KOPT-K1 (cell line): ENCODE results near the gene ATP1A2.

Source experiments
- H3K27ac ChIP-seq: fragments of 200-600 bp; sonication (generic); 2 replicates; pipeline ENCODE4 v1.5.1; 2016; ENCODE audit warnings: antibody characterized with exemption, mild to moderate bottlenecking, low read depth, low read length; ENCODE audit not compliant: poor library complexity, severe bottlenecking
- H3K36me3 ChIP-seq: fragments of 200-600 bp; sonication (generic); 2 replicates; pipeline ENCODE4 v1.5.1; 2017; ENCODE audit warnings: antibody characterized with exemption, mild to moderate bottlenecking, low read length, moderate library complexity; ENCODE audit not compliant: insufficient read depth
- H3K9me3 ChIP-seq: fragments of 200-600 bp; sonication (generic); 2 replicates; pipeline ENCODE4 v1.5.1; 2017; ENCODE audit warnings: antibody characterized with exemption, low read length, mild to moderate bottlenecking; ENCODE audit not compliant: insufficient read depth, poor library complexity, severe bottlenecking

The ATP1A2 gene

DNA sequence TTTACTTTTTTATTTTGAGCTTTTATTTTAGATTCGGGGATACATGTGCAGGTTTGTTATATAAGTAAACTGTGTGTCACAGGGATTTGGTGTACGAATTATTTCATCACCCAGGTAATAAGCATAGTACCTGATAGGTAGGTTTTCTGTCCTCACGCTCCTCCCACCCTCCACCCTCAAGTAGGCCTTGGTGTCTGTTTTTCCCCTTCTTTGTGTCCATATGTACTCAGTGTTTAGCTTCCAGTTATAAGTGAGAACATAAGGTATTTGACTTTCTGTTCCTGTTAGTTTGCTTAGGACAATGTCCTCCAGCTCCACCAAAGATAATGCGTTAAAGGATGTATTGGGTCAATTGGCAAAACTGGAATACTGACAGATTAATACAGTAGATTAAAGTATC is 41.6 kb downstream of the ATP1A2 start:
- Histone ChIP-seq H3K36me3 (no peaks in the 10 kb centered on the region), H3K27ac (no peak overlapping the region), H3K9me3 (no peaks in the 10 kb centered on the region)

DNA sequence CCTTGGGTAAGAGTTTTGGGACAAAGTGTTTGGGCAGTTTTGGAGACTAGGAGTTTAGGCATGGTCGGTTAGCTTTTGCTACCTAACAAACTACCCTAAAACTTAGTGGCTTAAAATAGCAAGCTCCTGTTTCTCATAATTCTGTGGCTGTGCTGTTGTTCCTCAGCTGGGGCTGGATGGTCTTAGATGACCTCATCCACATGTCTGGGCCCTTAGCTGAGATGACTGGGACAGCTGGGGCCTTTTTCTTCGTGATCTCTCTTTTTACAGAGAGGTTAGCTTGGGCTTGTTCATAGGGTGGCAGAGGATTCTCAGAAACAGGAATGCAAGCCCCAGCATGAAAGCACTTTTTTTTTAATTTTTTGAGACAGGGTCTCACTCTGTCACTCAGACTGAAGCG is 42.5 kb downstream of the ATP1A2 start:
- H3K9me3 ChIP-seq: no peaks in the 10 kb centered on the region
- H3K27ac ChIP-seq: no peak overlapping the region
- no peaks in the 10 kb centered on the region for H3K36me3 ChIP-seq

DNA sequence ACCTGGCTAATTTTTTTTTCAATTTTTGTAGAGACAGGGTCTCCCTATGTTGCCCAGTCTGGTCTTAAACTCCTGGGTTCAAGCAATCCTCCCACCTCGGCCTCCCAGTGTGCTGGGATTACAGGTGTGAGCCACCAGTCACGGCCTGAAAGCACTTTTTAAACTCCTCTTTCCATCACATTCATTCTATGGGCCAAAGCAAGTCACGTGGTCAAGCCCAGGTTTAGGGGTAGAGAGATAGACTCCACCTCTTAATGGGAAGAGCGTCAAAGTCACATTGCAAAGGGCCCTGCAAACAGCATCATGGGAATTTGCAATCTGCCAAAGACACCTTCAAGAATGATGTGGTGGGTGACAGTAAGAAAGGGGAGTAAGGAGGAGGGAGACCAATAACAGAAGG is 43.0 kb downstream of the ATP1A2 start:
- Histone ChIP-seq H3K27ac (no peak overlapping the region), H3K9me3 (no peaks in the 10 kb centered on the region), H3K36me3 (no peaks in the 10 kb centered on the region)

DNA sequence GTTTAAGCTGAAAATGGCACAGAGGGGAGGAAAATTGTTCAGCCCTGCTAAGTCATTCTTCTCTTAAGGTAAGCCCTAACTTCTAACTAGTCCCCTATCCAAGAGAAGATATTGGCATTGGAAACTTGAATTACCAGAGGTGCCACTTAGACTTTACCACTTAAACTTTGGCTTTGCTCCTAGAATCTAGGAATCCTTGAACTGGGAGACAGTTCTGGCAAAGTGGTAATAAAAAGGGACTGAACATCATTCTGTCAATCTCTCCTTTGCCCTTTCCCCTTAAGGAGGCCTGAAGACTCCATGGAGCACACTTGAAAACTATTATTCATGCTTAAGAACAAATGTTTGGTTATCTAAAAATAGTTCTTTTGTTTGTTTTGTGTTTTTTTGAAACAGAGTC is 44.3 kb downstream of the ATP1A2 start:
- Histone ChIP-seq H3K9me3 (no peaks in the 10 kb centered on the region), H3K36me3 (no peaks in the 10 kb centered on the region)

DNA sequence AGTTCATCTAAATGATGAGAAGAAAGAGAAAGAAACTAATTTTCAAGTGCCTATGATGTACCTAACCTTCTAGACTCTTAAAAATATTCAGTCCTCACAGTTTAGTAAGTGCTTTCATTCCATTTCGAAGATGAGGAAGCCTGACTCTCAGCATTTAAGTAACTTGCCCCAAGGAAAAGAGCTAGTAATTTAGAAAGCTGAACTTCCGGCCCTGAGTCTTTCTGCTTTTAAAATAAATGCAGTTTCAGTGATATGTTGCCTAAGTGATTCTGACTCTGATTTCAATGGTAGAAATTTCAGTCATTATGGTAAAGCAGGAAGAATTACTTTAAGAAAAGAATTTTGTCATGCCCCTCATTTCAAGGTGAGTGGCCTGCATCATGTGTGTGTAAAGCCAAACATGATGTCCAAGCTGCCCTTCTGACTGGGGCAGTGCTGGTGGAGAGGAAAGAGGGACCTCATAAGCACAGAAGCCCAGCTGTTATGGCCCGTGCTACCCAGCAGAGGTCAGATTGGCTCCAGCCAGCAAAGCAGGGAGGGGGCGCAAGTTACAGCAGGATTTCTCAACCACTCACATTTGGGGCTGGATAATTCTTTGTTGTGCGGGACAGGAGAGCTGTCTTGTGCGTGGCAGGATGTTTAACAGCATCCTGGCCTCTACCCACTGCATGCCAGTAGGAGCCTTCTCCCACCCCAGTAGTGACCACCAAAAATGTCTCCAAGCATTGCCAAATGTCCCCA is 46.6 kb downstream of the ATP1A2 start:
- no peak overlapping the region for H3K27ac ChIP-seq
- no peaks in the 10 kb centered on the region for H3K9me3 ChIP-seq
- no peaks in the 10 kb centered on the region for H3K36me3 ChIP-seq

More for the DNA sequence above, 44.3 kb downstream of the ATP1A2 start:
- no peak overlapping the region for H3K27ac ChIP-seq

DNA sequence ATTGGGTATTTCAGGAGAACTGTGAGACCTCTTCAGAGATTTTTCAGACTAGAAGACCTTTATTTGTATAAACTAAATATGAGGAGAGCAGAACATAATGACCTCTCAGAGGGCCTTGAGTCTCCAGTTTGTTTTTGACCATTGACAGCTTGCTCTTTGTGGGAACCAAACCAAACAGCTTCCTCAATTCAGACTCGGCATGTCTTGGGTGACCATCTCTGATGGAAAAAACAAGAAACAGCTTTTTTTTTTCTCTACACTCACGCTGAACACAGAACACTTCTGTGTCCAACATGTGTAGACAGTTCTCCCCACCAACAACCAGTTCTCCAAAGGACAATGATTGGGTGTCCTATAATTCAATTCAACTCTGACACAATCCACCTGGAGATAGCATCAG is 47.4 kb downstream of the ATP1A2 start:
- Histone ChIP-seq H3K27ac (no peak overlapping the region), H3K36me3 (no peaks in the 10 kb centered on the region), H3K9me3 (no peaks in the 10 kb centered on the region)

DNA sequence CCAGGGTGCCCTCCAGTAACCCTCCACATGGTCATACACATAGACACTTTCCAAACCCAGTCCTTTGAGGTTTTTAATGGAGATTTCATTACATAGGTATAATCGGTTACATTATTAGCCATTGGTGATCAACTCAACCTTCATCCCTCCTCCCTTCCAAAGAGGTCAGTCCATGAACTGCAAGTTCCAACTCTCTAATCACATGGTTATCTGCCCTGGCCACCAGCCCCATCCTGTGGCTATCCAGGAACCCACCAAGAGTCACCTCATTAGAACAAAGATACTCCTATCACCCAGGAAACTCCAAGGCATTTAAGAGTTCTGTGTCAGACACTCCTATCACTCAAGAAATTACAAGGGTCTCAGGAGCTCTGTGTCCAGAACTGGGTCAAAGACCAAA is 48.1 kb downstream of the ATP1A2 start:
- Histone ChIP-seq H3K27ac (no peak overlapping the region), H3K36me3 (no peaks in the 10 kb centered on the region), H3K9me3 (no peaks in the 10 kb centered on the region)

DNA sequence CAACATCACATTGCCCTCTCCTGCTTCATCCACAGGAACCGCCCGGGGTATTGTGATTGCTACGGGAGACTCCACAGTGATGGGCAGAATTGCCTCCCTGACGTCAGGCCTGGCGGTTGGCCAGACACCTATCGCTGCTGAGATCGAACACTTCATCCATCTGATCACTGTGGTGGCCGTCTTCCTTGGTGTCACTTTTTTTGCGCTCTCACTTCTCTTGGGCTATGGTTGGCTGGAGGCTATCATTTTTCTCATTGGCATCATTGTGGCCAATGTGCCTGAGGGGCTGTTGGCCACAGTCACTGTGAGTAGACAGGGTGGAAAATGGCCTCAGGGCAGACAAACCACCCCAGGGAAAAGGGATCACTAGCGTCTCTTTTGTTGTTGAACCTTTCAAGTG is 48.6 kb downstream of the ATP1A2 start:
- no peaks in the 10 kb centered on the region for H3K9me3 ChIP-seq
- H3K27ac ChIP-seq: no peak overlapping the region

DNA sequence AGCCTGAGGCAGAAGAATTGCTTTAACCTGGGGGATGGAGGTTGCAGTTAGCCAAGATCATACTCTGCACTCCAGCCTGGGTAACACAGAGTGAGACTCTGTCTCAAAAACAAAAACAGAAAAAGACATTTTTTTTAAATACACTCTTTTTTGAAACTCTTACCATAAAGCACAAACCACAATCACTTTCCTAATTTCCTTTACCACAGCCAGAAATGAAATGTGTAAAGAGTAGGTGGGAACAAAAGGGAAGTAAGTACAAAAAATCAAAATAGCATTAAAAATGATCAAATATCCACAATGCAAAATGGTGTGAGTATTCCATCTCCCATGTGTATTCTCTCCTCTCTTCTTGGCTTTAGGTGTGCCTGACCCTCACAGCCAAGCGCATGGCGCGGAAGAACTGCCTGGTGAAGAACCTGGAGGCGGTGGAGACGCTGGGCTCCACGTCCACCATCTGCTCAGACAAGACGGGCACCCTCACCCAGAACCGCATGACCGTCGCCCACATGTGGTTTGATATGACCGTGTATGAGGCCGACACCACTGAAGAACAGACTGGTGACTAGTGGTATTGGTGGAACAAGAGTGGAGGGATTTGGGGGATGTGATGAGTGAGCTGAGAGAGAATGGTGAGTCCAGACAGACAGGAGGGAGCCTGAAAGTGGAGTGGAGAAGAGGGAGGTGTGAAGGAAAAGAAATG is 50.8 kb downstream of the ATP1A2 start:
- H3K36me3 ChIP-seq: no peaks in the 10 kb centered on the region
- H3K27ac ChIP-seq: no peak overlapping the region

More for the DNA sequence above, 48.6 kb downstream of the ATP1A2 start:
- no peaks in the 10 kb centered on the region for H3K36me3 ChIP-seq

DNA sequence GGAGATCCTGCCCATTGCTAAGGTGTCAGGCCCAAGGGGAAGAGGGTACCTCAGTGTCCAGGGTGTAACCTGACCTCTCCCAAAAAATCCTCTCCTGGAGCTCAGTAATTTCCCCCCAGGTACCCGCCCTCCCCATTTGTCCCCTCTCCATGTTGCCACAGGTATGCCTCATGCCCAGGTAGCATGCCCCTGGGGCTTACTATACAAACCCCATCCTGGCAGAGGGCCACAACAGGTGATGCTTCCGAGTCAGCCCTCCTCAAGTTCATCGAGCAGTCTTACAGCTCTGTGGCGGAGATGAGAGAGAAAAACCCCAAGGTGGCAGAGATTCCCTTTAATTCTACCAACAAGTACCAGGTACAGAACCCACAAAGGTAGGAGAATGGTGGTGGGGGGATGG is 51.5 kb downstream of the ATP1A2 start:
- Histone ChIP-seq H3K36me3 (no peaks in the 10 kb centered on the region), H3K9me3 (no peaks in the 10 kb centered on the region), H3K27ac (no peak overlapping the region)

More for the DNA sequence above, 50.8 kb downstream of the ATP1A2 start:
- H3K9me3 ChIP-seq: no peaks in the 10 kb centered on the region

DNA sequence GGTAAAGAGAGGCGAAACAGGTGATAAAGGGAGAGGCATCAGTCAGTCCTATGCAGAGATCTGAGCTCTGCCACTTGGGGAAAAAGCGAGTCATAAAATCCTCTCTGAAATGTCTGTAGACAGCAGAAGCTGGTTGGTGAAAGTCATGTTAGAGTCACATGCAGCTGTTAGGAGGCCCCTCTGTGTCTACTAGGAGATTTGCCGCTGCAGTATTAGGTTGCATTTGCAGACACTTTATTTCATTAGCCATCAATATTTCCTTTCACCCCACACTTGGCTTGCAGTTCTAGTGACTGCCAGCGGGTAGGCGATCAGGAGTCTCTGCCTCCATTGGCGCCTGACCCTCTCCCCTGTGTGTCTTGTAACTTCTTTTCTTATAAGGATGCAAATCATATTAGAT is 52.0 kb downstream of the ATP1A2 start:
- H3K36me3 ChIP-seq: no peaks in the 10 kb centered on the region
- no peak overlapping the region for H3K27ac ChIP-seq
- H3K9me3 ChIP-seq: no peaks in the 10 kb centered on the region

DNA sequence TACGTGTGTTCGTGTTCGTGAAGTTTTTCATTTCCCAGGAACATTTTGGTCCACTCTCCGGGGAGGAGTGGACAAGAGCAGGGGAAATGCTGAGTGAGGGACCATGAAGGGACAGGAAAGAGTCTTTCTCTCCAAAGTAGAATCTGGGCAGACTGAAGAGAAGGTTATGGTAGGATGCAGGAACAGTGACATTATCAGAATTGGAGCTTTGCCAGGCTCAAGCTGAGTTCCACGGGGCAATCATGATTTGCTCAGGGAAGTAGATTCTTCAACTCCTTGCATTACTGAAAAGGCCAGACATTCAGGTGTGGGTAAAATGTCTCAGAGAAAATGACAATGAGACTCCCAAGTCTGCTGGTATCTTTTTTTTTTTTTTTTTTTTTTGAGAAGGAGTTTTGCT is 52.5 kb downstream of the ATP1A2 start:
- no peaks in the 10 kb centered on the region for H3K36me3 ChIP-seq
- no peaks in the 10 kb centered on the region for H3K9me3 ChIP-seq
- no peak overlapping the region for H3K27ac ChIP-seq

DNA sequence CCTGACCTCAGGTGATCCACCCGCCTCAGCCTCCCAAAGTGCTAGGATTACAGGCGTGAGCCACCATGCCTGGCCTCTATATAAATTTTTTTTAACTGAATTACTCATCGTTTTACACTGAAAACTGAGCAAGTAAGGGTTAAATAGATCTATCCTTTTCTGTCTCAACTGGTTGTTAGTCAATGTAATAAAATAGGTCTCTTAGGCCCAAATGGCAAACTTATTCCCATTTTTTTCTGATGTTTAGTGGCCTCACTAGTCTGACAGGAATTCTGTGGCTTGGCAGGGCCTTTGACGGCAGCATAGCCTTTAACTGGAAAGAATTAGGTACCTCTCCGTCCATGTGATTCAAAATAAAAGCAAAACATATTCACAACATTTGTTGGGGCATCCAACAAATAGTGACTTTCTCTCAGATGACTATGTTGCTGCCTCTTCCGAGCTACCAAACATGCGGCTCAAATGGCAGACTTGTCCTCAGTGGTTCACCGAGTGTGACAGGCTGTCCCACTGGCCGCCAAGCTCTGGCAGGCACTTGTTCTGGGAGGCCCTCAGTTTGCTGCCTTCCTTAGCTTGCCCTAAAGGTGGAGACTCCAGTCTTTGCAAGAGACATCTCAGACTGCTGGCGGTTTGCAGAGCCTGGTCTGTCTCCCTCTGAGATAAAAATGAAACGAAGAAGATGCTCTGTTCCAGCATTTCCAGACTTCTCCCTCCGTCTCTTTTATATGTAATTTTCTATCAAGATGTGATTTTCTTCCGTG is 53.2 kb downstream of the ATP1A2 start:
- Histone ChIP-seq H3K9me3 (no peaks in the 10 kb centered on the region), H3K27ac (no peak overlapping the region)

DNA sequence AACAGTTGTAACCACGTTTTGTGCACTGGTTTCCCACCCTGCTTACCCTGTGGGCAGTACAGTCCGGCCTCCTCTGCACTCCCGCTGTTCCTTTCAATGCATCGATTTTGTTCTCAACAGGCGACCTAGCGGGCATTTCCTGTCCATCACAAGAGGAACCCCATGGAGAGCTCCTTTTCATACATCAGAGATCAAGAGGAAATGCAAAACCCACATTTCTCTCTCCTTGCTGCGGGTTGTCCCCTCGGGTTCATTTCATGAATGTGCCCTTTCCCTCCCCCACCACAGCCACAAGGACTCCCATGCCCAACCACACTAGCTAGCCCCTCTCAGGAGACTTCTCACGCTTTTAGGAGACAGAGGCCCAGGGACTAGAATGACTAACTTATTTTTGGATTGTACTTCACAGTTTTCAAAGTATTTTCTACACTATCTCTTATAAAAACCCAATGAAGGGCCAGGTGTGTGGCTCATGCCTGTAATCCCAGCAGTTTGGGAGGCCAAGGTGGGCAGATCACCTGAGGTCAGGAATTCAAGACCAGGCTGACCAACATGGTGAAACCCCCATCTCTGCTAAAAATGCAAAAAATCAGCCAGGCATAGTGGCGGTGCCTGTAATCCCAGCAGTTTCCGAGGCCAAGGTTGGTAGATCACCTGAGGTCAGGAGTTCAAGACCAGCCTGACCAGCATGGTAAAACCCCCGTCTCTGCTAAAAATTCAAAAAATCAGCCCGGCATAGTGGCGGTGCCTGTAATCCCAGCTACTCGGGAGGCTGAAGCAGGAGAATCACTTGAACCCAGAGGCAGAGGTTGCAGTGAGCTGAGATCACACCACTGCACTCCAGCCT is 54.2 kb downstream of the ATP1A2 start:
- H3K27ac ChIP-seq: no peak overlapping the region

More for the DNA sequence above, 53.2 kb downstream of the ATP1A2 start:
- no peaks in the 10 kb centered on the region for H3K36me3 ChIP-seq

DNA sequence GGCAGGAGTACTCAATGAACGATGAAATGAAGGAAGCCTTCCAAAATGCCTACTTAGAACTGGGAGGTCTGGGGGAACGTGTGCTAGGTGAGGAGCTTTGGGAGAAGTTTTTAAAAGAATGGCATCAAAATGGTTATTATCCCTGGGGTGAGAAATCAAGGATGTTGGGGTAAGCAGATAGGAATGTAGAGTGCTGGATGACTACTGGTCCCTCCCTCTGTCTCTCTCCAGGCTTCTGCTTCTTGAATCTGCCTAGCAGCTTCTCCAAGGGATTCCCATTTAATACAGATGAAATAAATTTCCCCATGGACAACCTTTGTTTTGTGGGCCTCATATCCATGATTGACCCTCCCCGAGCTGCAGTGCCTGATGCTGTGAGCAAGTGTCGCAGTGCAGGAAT is 55.8 kb downstream of the ATP1A2 start:
- Histone ChIP-seq H3K36me3 (no peaks in the 10 kb centered on the region), H3K27ac (no peak overlapping the region), H3K9me3 (no peaks in the 10 kb centered on the region)

More for the DNA sequence above, 54.2 kb downstream of the ATP1A2 start:
- Histone ChIP-seq H3K36me3 (no peaks in the 10 kb centered on the region), H3K9me3 (no peaks in the 10 kb centered on the region)
